AG20443 (cell line): ENCODE results near the gene FBXO4.

ENCODE experiments used
- DNase-seq: peaks from one replicate; pipeline ENCODE4 v3.0.0; 2012; ENCODE audit warnings: low spot score, mixed read lengths

The FBXO4 gene

GRCh38 chr5:41924872-41925554 lies at the start of gene FBXO4:
TSS of gene FBXO4 (plus strand) at chr5:41925281. CDS start at chr5:41925310, 29 bp downstream.
- DNase-seq, result peak; percentile 94

GRCh38 chr5:41876678-41877077 lies 48.4 kb upstream of the FBXO4 start:
- no peak for DNase-seq

- no peak for DNase-seq
These were observed 47.7 kb upstream of the FBXO4 start for GRCh38 chr5:41877408-41877807.

- DNase-seq, result no peak
These were observed 46.9 kb upstream of the FBXO4 start for GRCh38 chr5:41878173-41878572.

GRCh38 chr5:41878643-41879478 lies 46.2 kb upstream of the FBXO4 start:
- DNase-seq, result no peak

- no peak for DNase-seq
These were observed 42.3 kb upstream of the FBXO4 start for GRCh38 chr5:41882765-41883164.

GRCh38 chr5:41883243-41883642 lies 41.8 kb upstream of the FBXO4 start:
- no peak for DNase-seq

GRCh38 chr5:41883936-41884335 lies 41.1 kb upstream of the FBXO4 start:
- no peak for DNase-seq

- DNase-seq, result no peak
These were observed 39.8 kb upstream of the FBXO4 start for GRCh38 chr5:41885286-41885685.

GRCh38 chr5:41891066-41891707 lies 33.9 kb upstream of the FBXO4 start:
- no peak for DNase-seq

GRCh38 chr5:41892031-41892430 lies 33.0 kb upstream of the FBXO4 start:
- no peak for DNase-seq

- no peak for DNase-seq
These were observed 31.8 kb upstream of the FBXO4 start for GRCh38 chr5:41893074-41893851.

- DNase-seq, result no peak
These were observed 28.9 kb upstream of the FBXO4 start for GRCh38 chr5:41896230-41896629.

- no peak for DNase-seq
These were observed 21.6 kb upstream of the FBXO4 start for GRCh38 chr5:41903382-41903891.

GRCh38 chr5:41903892-41904799 lies 20.9 kb upstream of the FBXO4 start, which contains the start of gene RIMOC1:
TSS of gene RIMOC1 (plus strand) at chr5:41904344. CDS start at chr5:41904368, 24 bp downstream.
- peak; percentile 99 for DNase-seq

- DNase-seq, result no peak
These were observed 18.9 kb upstream of the FBXO4 start for GRCh38 chr5:41906151-41906550.

GRCh38 chr5:41908374-41909079 lies 16.6 kb upstream of the FBXO4 start:
- peak; percentile 34 for DNase-seq

- DNase-seq, result no peak
These were observed 7.0 kb upstream of the FBXO4 start for GRCh38 chr5:41918105-41918504.

- no peak for DNase-seq
These were observed 3.9 kb upstream of the FBXO4 start for GRCh38 chr5:41921166-41921565.

GRCh38 chr5:41921874-41922273 lies 3.2 kb upstream of the FBXO4 start:
- DNase-seq, result no peak
